Stomach (tissue), 9 donors: ENCODE data around the gene ORC3. TPM values are rescaled to one million over a fixed set of nuclear protein-coding genes. Genes with fewer than 3 reads are reported as not detected.

Experiments
- DNase-seq, 2 donors: peaks; one replicate each; pipeline versions ENCODE4 v3.0.0 to v3.0.0-alpha.2; 2013 to 2019
- H3K27ac ChIP-seq, 5 donors: fragments of 200-600 bp in 4 of 5; sonication (generic) in 4 of 5; one replicate each; pipeline ENCODE4 v1.5.1; 2013 to 2019; ENCODE audit warnings: mild to moderate bottlenecking in 1 of 5, moderate library complexity in 1 of 5
- H3K27me3 ChIP-seq, 3 donors: fragments of 200-600 bp; sonication (generic); one replicate each; pipeline ENCODE4 v1.5.1; 2017 to 2019; ENCODE audit warnings: mixed run types in 1 of 3
- H3K36me3 ChIP-seq, 4 donors: fragments of 200-600 bp; sonication (generic); 1 replicate in 3 of 4; 2 replicates in 1 of 4; pipeline ENCODE4 v1.5.1; 2016 to 2019
- H3K4me1 ChIP-seq, 4 donors: fragments of 200-600 bp; sonication (generic); one replicate each; pipeline ENCODE4 v1.5.1; 2016 to 2019
- H3K4me3 ChIP-seq, 4 donors: fragments of 200-600 bp; sonication (generic) in 3 of 4; one replicate each; pipeline ENCODE4 v1.5.1; 2016 to 2019; ENCODE audit warnings: mild to moderate bottlenecking in 1 of 4
- H3K9me3 ChIP-seq, 4 donors: fragments of 200-600 bp; sonication (generic); one replicate each; pipeline ENCODE4 v1.5.1; 2016 to 2019
- EP300 ChIP-seq: sonication (generic); formaldehyde crosslinking; IDR thresholded peaks from one replicate; pipeline ENCODE4 v1.6.1; 2017; ENCODE audit warnings: antibody characterized with exemption
- POLR2A ChIP-seq, 4 donors: fragments of 450-650 bp; IDR thresholded peaks; one replicate each; pipeline ENCODE4 v1.6.1; 2016; ENCODE audit warnings: antibody characterized with exemption in 4 of 4, control low read depth in 2 of 4, mild to moderate bottlenecking in 1 of 4, moderate library complexity in 1 of 4
- POLR2AphosphoS5 ChIP-seq, 3 donors: sonication (generic); formaldehyde crosslinking; IDR thresholded peaks; one replicate each; pipeline ENCODE4 v1.6.1; 2016; ENCODE audit warnings: antibody characterized with exemption in 3 of 3
- WGBS, 5 donors: extraction: QIAGEN DNeasy Blood & Tissue Kit in 3 of 5; methylation state at CpG; one replicate each; pipeline versions ENCODE4 v1.1.5 to v1.1.7; 2013 to 2018; 5-methylcytosine and 5-hydroxymethylcytosine counted together
- intact Hi-C: fragments of 100-400 bp; cut with DNase I; formaldehyde crosslinking; loops from one replicate; pipeline ENCODE4 v1.15.1; 2023; ENCODE audit warnings: low total_unique reads
- polyA plus RNA-seq, 3 donors: library from polyadenylated mRNA; stranded (reverse); fragments of 200-250 nt; gene quantifications; one replicate each; pipeline ENCODE4 v1.2.3, GENCODE V29; 2013
- total RNA-seq, 5 donors: library from RNA; depleted of rRNA; stranded (reverse); fragments of >200 nt; gene quantifications; one replicate each; pipeline versions ENCODE4 v1.1.0 to v1.2.3, GENCODE V29; 2014 to 2016
- TF ChIP-seq, protein P1 (sequence below), 7 experiments: fragments of 450-650 bp in 4 of 7; fragments of 200-600 bp in 3 of 7; sonication (generic) in 3 of 7; IDR thresholded peaks; one replicate each; pipeline ENCODE4 v1.5.1; 2016 to 2019; ENCODE audit warnings: antibody characterized with exemption in 7 of 7, control low read depth in 2 of 7, mild to moderate bottlenecking in 1 of 7
- donor health status: healthy with polysubstance abuse.
- donor health status: Bipolar disorder and iron deficiency.
- donor health status: healthy.

ORC3 gene
- total and polyA plus RNA-seq, 8 donors: 5.8 to 33.8 (median 11.0) TPM

DNA sequence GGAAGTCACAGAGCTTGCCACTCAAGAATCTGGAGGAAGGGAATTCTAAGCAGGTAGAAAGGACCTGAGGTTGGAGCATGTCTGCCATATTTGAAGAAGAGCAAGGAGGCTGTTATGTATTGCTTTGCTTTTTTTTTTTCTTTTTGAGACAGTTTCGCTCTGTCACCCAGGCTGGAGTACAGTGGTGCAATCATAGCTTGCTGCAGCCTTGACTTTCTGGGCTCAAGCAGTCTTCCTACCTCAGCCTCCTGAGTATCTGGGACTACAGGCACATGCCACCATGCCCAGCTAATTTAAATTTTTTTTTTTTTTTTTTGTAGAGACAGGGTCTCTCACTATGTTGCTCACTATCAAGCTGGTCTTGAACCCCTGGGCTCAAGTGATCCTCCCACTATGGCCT is 40.8 kb downstream of the ORC3 start:
- H3K9me3 ChIP-seq: no peaks in the 10 kb centered on the region
- intact Hi-C loops: no loop called here
- peaks cover 0 to 46% (median 41%) of the 10 kb centered on the region in 4 donors for H3K36me3 ChIP-seq
- no peak for DNase-seq
- H3K27me3 ChIP-seq: no peaks in the 10 kb centered on the region
- no peak overlapping the region for H3K27ac ChIP-seq
- H3K4me1 ChIP-seq: no peaks in the 10 kb centered on the region
- TF ChIP-seq POLR2AphosphoS5 (IDR thresholded peaks at IDR 0.05): no peak
- no peak for TF ChIP-seq POLR2A (IDR thresholded peaks at IDR 0.05)
- TF ChIP-seq, protein P1, sequence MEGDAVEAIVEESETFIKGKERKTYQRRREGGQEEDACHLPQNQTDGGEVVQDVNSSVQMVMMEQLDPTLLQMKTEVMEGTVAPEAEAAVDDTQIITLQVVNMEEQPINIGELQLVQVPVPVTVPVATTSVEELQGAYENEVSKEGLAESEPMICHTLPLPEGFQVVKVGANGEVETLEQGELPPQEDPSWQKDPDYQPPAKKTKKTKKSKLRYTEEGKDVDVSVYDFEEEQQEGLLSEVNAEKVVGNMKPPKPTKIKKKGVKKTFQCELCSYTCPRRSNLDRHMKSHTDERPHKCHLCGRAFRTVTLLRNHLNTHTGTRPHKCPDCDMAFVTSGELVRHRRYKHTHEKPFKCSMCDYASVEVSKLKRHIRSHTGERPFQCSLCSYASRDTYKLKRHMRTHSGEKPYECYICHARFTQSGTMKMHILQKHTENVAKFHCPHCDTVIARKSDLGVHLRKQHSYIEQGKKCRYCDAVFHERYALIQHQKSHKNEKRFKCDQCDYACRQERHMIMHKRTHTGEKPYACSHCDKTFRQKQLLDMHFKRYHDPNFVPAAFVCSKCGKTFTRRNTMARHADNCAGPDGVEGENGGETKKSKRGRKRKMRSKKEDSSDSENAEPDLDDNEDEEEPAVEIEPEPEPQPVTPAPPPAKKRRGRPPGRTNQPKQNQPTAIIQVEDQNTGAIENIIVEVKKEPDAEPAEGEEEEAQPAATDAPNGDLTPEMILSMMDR (IDR thresholded peaks at IDR 0.05): no peak
- WGBS, 5 donors: 93 to 100% (median 96%) methylated on average over 1 of the region's 1 CpG
- H3K4me3 ChIP-seq: no peak overlapping the region

DNA sequence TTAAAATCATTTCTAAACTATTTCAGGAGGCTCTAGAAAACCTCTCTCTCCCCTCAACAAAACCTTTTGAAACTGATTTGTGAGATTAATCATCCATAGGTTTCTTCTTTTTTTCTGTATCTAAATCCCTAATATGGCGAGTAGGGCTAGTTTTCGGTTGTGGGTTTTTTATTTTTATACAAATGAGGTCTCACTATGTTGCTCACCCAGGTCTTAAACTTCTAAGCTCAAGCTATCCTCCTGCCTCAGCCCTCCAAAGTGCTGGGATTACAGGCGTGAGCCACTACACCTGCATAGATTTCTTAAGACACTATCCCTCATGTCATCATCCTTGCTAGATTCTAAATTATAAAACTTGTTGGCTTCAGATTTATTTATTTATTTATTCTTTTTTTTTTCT is 43.9 kb downstream of the ORC3 start:
- Histone ChIP-seq H3K27ac (no peak overlapping the region), H3K9me3 (no peaks in the 10 kb centered on the region), H3K4me1 (no peaks in the 10 kb centered on the region), H3K27me3 (no peaks in the 10 kb centered on the region), H3K4me3 (no peak overlapping the region), H3K36me3 (peaks cover 0 to 69% (median 51%) of the 10 kb centered on the region in 4 donors)
- TF ChIP-seq, protein P1 (IDR thresholded peaks at IDR 0.05): no peak
- TF ChIP-seq POLR2A (IDR thresholded peaks at IDR 0.05) (no peak), POLR2AphosphoS5 (IDR thresholded peaks at IDR 0.05) (no peak), EP300 (no peak)
- WGBS, 5 donors: 79 to 98% (median 97%) methylated on average over 3 of the region's 3 CpGs
- no peak for DNase-seq
- intact Hi-C loops: no loop called here

GRCh38 chr6:87636315-87636714 is 46.4 kb downstream of the ORC3 start:
- intact Hi-C loops: no loop called here

DNA sequence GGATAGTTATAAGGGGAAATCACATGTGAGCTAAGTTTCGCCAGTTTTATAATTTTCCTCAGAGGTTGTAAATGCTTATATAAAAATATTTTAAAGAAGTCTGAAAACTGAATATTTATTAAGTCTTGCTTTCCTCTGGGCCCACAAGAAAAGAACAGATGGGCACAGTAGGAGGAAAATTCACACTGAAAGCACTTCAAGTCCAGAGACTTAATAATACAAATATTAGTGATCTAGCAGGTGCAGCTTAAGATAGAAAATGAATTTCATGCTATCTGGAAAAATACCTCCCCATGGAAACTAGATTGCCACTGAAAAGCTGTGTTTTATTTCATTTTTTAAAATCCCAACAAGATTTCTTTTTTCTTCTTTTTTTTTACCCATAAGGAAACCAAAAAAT is 47.2 kb downstream of the ORC3 start:
- Histone ChIP-seq H3K27me3 (no peaks in the 10 kb centered on the region), H3K4me1 (no peaks in the 10 kb centered on the region), H3K27ac (no peak overlapping the region), H3K4me3 (no peak overlapping the region), H3K9me3 (no peaks in the 10 kb centered on the region), H3K36me3 (peaks cover 0 to 78% (median 45%) of the 10 kb centered on the region in 4 donors)
- WGBS, 5 donors: 95 to 100% (median 97%) methylated on average over 1 of the region's 1 CpG
- intact Hi-C loops: no loop called here
- DNase-seq: no peak
- no peak for TF ChIP-seq EP300
- TF ChIP-seq, protein P1 (IDR thresholded peaks at IDR 0.05): no peak
- no peak for TF ChIP-seq POLR2AphosphoS5 (IDR thresholded peaks at IDR 0.05)
- TF ChIP-seq POLR2A (IDR thresholded peaks at IDR 0.05): no peak

More at GRCh38 chr6:87636315-87636714, 46.4 kb downstream of the ORC3 start:
- TF ChIP-seq, protein P1 (IDR thresholded peaks at IDR 0.05): no peak
- no peak for TF ChIP-seq EP300
- no peak for TF ChIP-seq POLR2A (IDR thresholded peaks at IDR 0.05)
- no peak for TF ChIP-seq POLR2AphosphoS5 (IDR thresholded peaks at IDR 0.05)
- 83 to 95% (median 86%) methylated on average over 1 of the region's 1 CpG for WGBS, 5 donors
- Histone ChIP-seq H3K4me1 (no peaks in the 10 kb centered on the region), H3K27me3 (no peaks in the 10 kb centered on the region), H3K4me3 (no peak overlapping the region), H3K36me3 (peaks cover 0 to 78% (median 46%) of the 10 kb centered on the region in 4 donors), H3K27ac (no peak overlapping the region), H3K9me3 (no peaks in the 10 kb centered on the region)
- DNase-seq: no peak
